Central memory CD8-positive, alpha-beta T cell (primary cell): Measurements from ENCODE around the gene NKX3-2.
A peak's percentile ranks its signal among the peaks of the same experiment; 100 is the strongest.

Source experiments
- ATAC-seq: fragments of 150-1000 bp; cut with Tn5 transposase; replicated peaks from 2 replicates; pipeline ENCODE4 v1.10.0; 2022; ENCODE audit warnings: mild to moderate bottlenecking, moderate FRiP score, moderate number of reproducible peaks; ENCODE audit not compliant: poor library complexity, severe bottlenecking; ENCODE audit errors: extremely low read depth
- DNase-seq, 2 donors: peaks; one replicate each; pipeline ENCODE4 v3.0.0; 2021; ENCODE audit warnings: low spot score in 2 of 2
- H3K27ac Mint-ChIP-seq: one replicate; pipeline ENCODE4 v1.8.0; 2022; ENCODE audit warnings: low read depth, mild to moderate bottlenecking, moderate library complexity, mixed read lengths
- H3K27me3 Mint-ChIP-seq: one replicate; pipeline ENCODE4 v1.8.0; 2022; ENCODE audit warnings: mixed read lengths
- H3K36me3 Mint-ChIP-seq: one replicate; pipeline ENCODE4 v1.8.0; 2022; ENCODE audit warnings: mild to moderate bottlenecking, moderate library complexity, mixed read lengths; ENCODE audit not compliant: insufficient read depth
- H3K4me1 Mint-ChIP-seq: one replicate; pipeline ENCODE4 v1.8.0; 2022; ENCODE audit warnings: mixed read lengths
- H3K4me3 Mint-ChIP-seq: one replicate; pipeline ENCODE4 v1.8.0; 2022; ENCODE audit warnings: mild to moderate bottlenecking, moderate library complexity, mixed read lengths
- H3K9me3 Mint-ChIP-seq: one replicate; pipeline ENCODE4 v1.8.0; 2022; ENCODE audit warnings: mixed read lengths

The NKX3-2 gene

GRCh38 chr4:13524504-13525243 is 19.6 kb downstream of the NKX3-2 start:
- Mint-ChIP-seq H3K27ac (no peak overlapping the region), H3K27me3 (peaks cover 98% of the 10 kb centered on the region), H3K36me3 (peaks cover 4% of the 10 kb centered on the region), H3K9me3 (no peaks in the 10 kb centered on the region), H3K4me1 (peaks cover 19% of the 10 kb centered on the region), H3K4me3 (no peak overlapping the region)
- ATAC-seq (no peak), DNase-seq (no peak)

GRCh38 chr4:13523591-13524503 is 20.5 kb downstream of the NKX3-2 start:
- Mint-ChIP-seq H3K27ac (peak overlapping the region; percentile 41), H3K4me1 (peaks cover 16% of the 10 kb centered on the region), H3K9me3 (no peaks in the 10 kb centered on the region), H3K4me3 (no peak overlapping the region), H3K36me3 (peaks cover 4% of the 10 kb centered on the region), H3K27me3 (peaks cover 98% of the 10 kb centered on the region)
- DNase-seq, result no peak
- no peak for ATAC-seq

GRCh38 chr4:13523105-13523477 is 21.2 kb downstream of the NKX3-2 start:
- Mint-ChIP-seq H3K9me3 (no peaks in the 10 kb centered on the region), H3K27me3 (peaks cover 91% of the 10 kb centered on the region), H3K4me3 (no peak overlapping the region), H3K4me1 (peaks cover 8% of the 10 kb centered on the region), H3K27ac (peak overlapping the region; percentile 41), H3K36me3 (peaks cover 2% of the 10 kb centered on the region)
- DNase-seq (no peak), ATAC-seq (no peak)

- H3K27ac Mint-ChIP-seq, result peak overlapping the region; percentile 41
- peaks cover 2% of the 10 kb centered on the region for H3K36me3 Mint-ChIP-seq
- DNase-seq (no peak), ATAC-seq (no peak)
- no peak overlapping the region for H3K4me3 Mint-ChIP-seq
- peaks cover 85% of the 10 kb centered on the region for H3K27me3 Mint-ChIP-seq
- no peaks in the 10 kb centered on the region for H3K9me3 Mint-ChIP-seq
- peaks cover 5% of the 10 kb centered on the region for H3K4me1 Mint-ChIP-seq
These were observed 21.8 kb downstream of the NKX3-2 start for GRCh38 chr4:13522282-13523104.

GRCh38 chr4:13521047-13521446 is 23.3 kb downstream of the NKX3-2 start:
- peaks cover 81% of the 10 kb centered on the region for H3K27me3 Mint-ChIP-seq
- DNase-seq (no peak), ATAC-seq (no peak)
- no peaks in the 10 kb centered on the region for H3K4me1 Mint-ChIP-seq
- no peaks in the 10 kb centered on the region for H3K9me3 Mint-ChIP-seq
- no peak overlapping the region for H3K27ac Mint-ChIP-seq
- no peaks in the 10 kb centered on the region for H3K36me3 Mint-ChIP-seq
- no peak overlapping the region for H3K4me3 Mint-ChIP-seq

- Mint-ChIP-seq H3K27me3 (peaks cover 69% of the 10 kb centered on the region), H3K9me3 (no peaks in the 10 kb centered on the region), H3K4me3 (no peak overlapping the region), H3K27ac (no peak overlapping the region), H3K36me3 (no peaks in the 10 kb centered on the region), H3K4me1 (no peaks in the 10 kb centered on the region)
- DNase-seq (no peak), ATAC-seq (no peak)
These were observed 27.9 kb downstream of the NKX3-2 start for GRCh38 chr4:13516315-13516860.

GRCh38 chr4:13515268-13515667 is 29.0 kb downstream of the NKX3-2 start:
- peaks cover 59% of the 10 kb centered on the region for H3K27me3 Mint-ChIP-seq
- no peak for ATAC-seq
- DNase-seq, result no peak
- no peaks in the 10 kb centered on the region for H3K36me3 Mint-ChIP-seq
- H3K27ac Mint-ChIP-seq, result no peak overlapping the region
- H3K4me3 Mint-ChIP-seq, result no peak overlapping the region
- H3K9me3 Mint-ChIP-seq, result no peaks in the 10 kb centered on the region
- H3K4me1 Mint-ChIP-seq, result no peaks in the 10 kb centered on the region

- ATAC-seq, result no peak
These were observed 29.6 kb downstream of the NKX3-2 start for GRCh38 chr4:13514722-13515121.

GRCh38 chr4:13511101-13511500 is 33.2 kb downstream of the NKX3-2 start:
- no peaks in the 10 kb centered on the region for H3K36me3 Mint-ChIP-seq
- H3K27me3 Mint-ChIP-seq, result peaks cover 36% of the 10 kb centered on the region
- no peak overlapping the region for H3K27ac Mint-ChIP-seq
- no peaks in the 10 kb centered on the region for H3K9me3 Mint-ChIP-seq
- DNase-seq (no peak), ATAC-seq (no peak)
- no peaks in the 10 kb centered on the region for H3K4me1 Mint-ChIP-seq
- no peak overlapping the region for H3K4me3 Mint-ChIP-seq

More at GRCh38 chr4:13514722-13515121, 29.6 kb downstream of the NKX3-2 start:
- Mint-ChIP-seq H3K9me3 (no peaks in the 10 kb centered on the region), H3K27me3 (peaks cover 54% of the 10 kb centered on the region), H3K4me1 (no peaks in the 10 kb centered on the region), H3K36me3 (no peaks in the 10 kb centered on the region), H3K27ac (no peak overlapping the region), H3K4me3 (no peak overlapping the region)
- DNase-seq, result no peak

GRCh38 chr4:13509442-13509841 is 34.9 kb downstream of the NKX3-2 start:
- ATAC-seq, result no peak

GRCh38 chr4:13504374-13504773 is 39.9 kb downstream of the NKX3-2 start:
- DNase-seq, result no peak
- Mint-ChIP-seq H3K9me3 (no peaks in the 10 kb centered on the region), H3K27me3 (peaks cover 50% of the 10 kb centered on the region), H3K4me1 (no peaks in the 10 kb centered on the region), H3K4me3 (no peak overlapping the region), H3K36me3 (no peaks in the 10 kb centered on the region), H3K27ac (no peak overlapping the region)
- ATAC-seq, result no peak

More at GRCh38 chr4:13509442-13509841, 34.9 kb downstream of the NKX3-2 start:
- DNase-seq, result no peak
- Mint-ChIP-seq H3K9me3 (no peaks in the 10 kb centered on the region), H3K36me3 (no peaks in the 10 kb centered on the region), H3K4me1 (no peaks in the 10 kb centered on the region), H3K27me3 (peaks cover 28% of the 10 kb centered on the region), H3K27ac (no peak overlapping the region), H3K4me3 (no peak overlapping the region)

- ATAC-seq (no peak), DNase-seq (no peak)
- peaks cover 84% of the 10 kb centered on the region for H3K27me3 Mint-ChIP-seq
- H3K27ac Mint-ChIP-seq, result no peak overlapping the region
- no peaks in the 10 kb centered on the region for H3K4me1 Mint-ChIP-seq
- H3K9me3 Mint-ChIP-seq, result no peaks in the 10 kb centered on the region
- no peak overlapping the region for H3K4me3 Mint-ChIP-seq
- no peaks in the 10 kb centered on the region for H3K36me3 Mint-ChIP-seq
These were observed 45.8 kb downstream of the NKX3-2 start for GRCh38 chr4:13498469-13498868.
